ENCODE data around the gene INTU. TPM values are rescaled to one million over a fixed set of nuclear protein-coding genes. Genes with fewer than 3 reads are reported as not detected.
"Not testable (repeated sequence)": the region's sequence is repeated elsewhere in the genome, so short reads cannot be mapped to it uniquely, and the experiment has no call there.

The INTU gene
- total RNA-seq, 4 donors from 2014 or later: 4.1 to 8.1 (median 5.1) TPM

- TF ChIP-seq CTCF (IDR thresholded peaks at IDR 0.05): no peak
- no peak for TF ChIP-seq POLR2A (IDR thresholded peaks at IDR 0.05)
- DNase-seq (ENCODE audit: low spot score in 2 of 2): no peak
- intact Hi-C loops (cut with DNase I; ENCODE audit: low total_unique reads): no loop called here
- 21 to 29% methylated on average over 2 of the region's 2 CpGs for WGBS, 2 donors
- H3K4me3 ChIP-seq (ENCODE audit: low read depth, poor library complexity, severe bottlenecking): no peak overlapping the region
Measured at GRCh38 chr4:127631420-127631819, 1.3 kb upstream of the INTU start.

GRCh38 chr4:127634181-127634580, 1.4 kb downstream of the INTU start:
- TF ChIP-seq POLR2A (IDR thresholded peaks at IDR 0.05): no peak
- no peak for TF ChIP-seq CTCF (IDR thresholded peaks at IDR 0.05)

GRCh38 chr4:127641524-127641923, 8.8 kb downstream of the INTU start:
- DNase-seq (ENCODE audit: low spot score in 2 of 2): no peak
- H3K4me3 ChIP-seq (ENCODE audit: low read depth, poor library complexity, severe bottlenecking): no peak overlapping the region
- intact Hi-C loops (cut with DNase I; ENCODE audit: low total_unique reads): no loop called here
- TF ChIP-seq CTCF (IDR thresholded peaks at IDR 0.05) (no peak), POLR2A (IDR thresholded peaks at IDR 0.05) (no peak)
- WGBS, 2 donors: 40 to 43% methylated on average over 4 of the region's 4 CpGs

More at GRCh38 chr4:127634181-127634580, 1.4 kb downstream of the INTU start:
- DNase-seq (ENCODE audit: low spot score in 2 of 2): no peak
- WGBS, 2 donors: 75 to 76% methylated on average over 3 of the region's 3 CpGs
- no peak overlapping the region for H3K4me3 ChIP-seq (ENCODE audit: low read depth, poor library complexity, severe bottlenecking)
- intact Hi-C loops (cut with DNase I; ENCODE audit: low total_unique reads): no loop called here

GRCh38 chr4:127642169-127642568, 9.4 kb downstream of the INTU start:
- DNase-seq (ENCODE audit: low spot score in 2 of 2): no peak
- no peak overlapping the region for H3K4me3 ChIP-seq (ENCODE audit: low read depth, poor library complexity, severe bottlenecking)
- TF ChIP-seq POLR2A (IDR thresholded peaks at IDR 0.05): no peak
- intact Hi-C loops (cut with DNase I; ENCODE audit: low total_unique reads): no loop called here

- WGBS, 2 donors: 90 to 97% methylated on average over 4 of the region's 4 CpGs
- intact Hi-C loops (cut with DNase I; ENCODE audit: low total_unique reads): no loop called here
- no peak overlapping the region for H3K4me3 ChIP-seq (ENCODE audit: low read depth, poor library complexity, severe bottlenecking)
- no peak for DNase-seq (ENCODE audit: low spot score in 2 of 2)
- no peak for TF ChIP-seq CTCF (IDR thresholded peaks at IDR 0.05)
- TF ChIP-seq POLR2A (IDR thresholded peaks at IDR 0.05): no peak
Measured at GRCh38 chr4:127643791-127644190, 11.0 kb downstream of the INTU start.

GRCh38 chr4:127648061-127648460, 15.3 kb downstream of the INTU start:
- 92 to 93% methylated on average over 3 of the region's 3 CpGs for WGBS, 2 donors
- no peak overlapping the region for H3K4me3 ChIP-seq (ENCODE audit: low read depth, poor library complexity, severe bottlenecking)
- DNase-seq (ENCODE audit: low spot score in 2 of 2): no peak
- TF ChIP-seq CTCF (IDR thresholded peaks at IDR 0.05) (no peak), POLR2A (IDR thresholded peaks at IDR 0.05) (no peak)
- intact Hi-C loops (cut with DNase I; ENCODE audit: low total_unique reads): no loop called here

- WGBS, 2 donors: 94 to 96% methylated on average over 8 to 9 of the region's 17 CpGs
- intact Hi-C loops (cut with DNase I; ENCODE audit: low total_unique reads); H3K4me3 ChIP-seq (ENCODE audit: low read depth, poor library complexity, severe bottlenecking); DNase-seq (ENCODE audit: low spot score in 2 of 2): not testable (repeated sequence)
Measured at GRCh38 chr4:127655590-127655989, 22.8 kb downstream of the INTU start.
